ENCODE measurements around the gene SYT1. TPM values are rescaled to one million over a fixed set of nuclear protein-coding genes. Genes with fewer than 3 reads are reported as not detected.
A peak's percentile ranks its signal among the peaks of the same experiment; 100 is the strongest.

The SYT1 gene
- total and polyA plus RNA-seq, 2 of the 8 experiments (the other 6 are each of a cell fraction or from before 2014, with no cell fraction given), result 11.0 to 34.6 TPM

GRCh38 chr12:78891646-78892353 lies 27.2 kb downstream of the SYT1 start:
- Histone ChIP-seq H2BK12ac (ENCODE audit: low read depth, low read length) (no peak overlapping the region), H3K4me2 (ENCODE audit: insufficient read depth in 1 of 2, low read depth in 2 of 2, low read length in 2 of 2) (no peak overlapping the region), H3K4ac (replicated peaks; ENCODE audit: insufficient read length, low read depth, low read length) (no peak overlapping the region), H3K9ac (replicated peaks in 1 of 4; ENCODE audit: extremely low read depth in 1 of 4, low read depth in 3 of 4, low read length in 3 of 4) (no peak overlapping the region), H3K36me3 (ENCODE audit: control insufficient read depth in 2 of 4, insufficient read depth in 4 of 4, low read length in 3 of 4) (no peaks in the 10 kb centered on the region), H3K79me2 (ENCODE audit: control insufficient read depth in 1 of 2, insufficient read depth in 2 of 2, low read length in 2 of 2) (peaks cover 0 to 45% of the 10 kb centered on the region in 2 experiments; a peak in 2 of 4 replicates), H3K14ac (ENCODE audit: insufficient read length) (no peak overlapping the region), H3K9me3 (ENCODE audit: insufficient read depth in 2 of 2, low read depth in 1 of 2, low read length in 1 of 2) (no peaks in the 10 kb centered on the region), H3K18ac (ENCODE audit: extremely low read depth, low read length) (no peak overlapping the region), H3K23ac (ENCODE audit: insufficient read length) (no peak overlapping the region), H4K8ac (ENCODE audit: extremely low read depth, insufficient read depth, low read length) (no peak overlapping the region), H4K91ac (replicated peaks; ENCODE audit: insufficient read length, low read length) (no peak overlapping the region), H4K20me1 (replicated peaks in 1 of 2; ENCODE audit: control insufficient read depth in 1 of 2, insufficient read depth in 2 of 2, low read length in 2 of 2) (no peaks in the 10 kb centered on the region), H3K23me2 (ENCODE audit: low read depth, low read length) (no peaks in the 10 kb centered on the region), H2BK15ac (ENCODE audit: low read length) (no peak overlapping the region), H3K4me3 (ENCODE audit: extremely low read depth in 1 of 4, insufficient read depth in 2 of 4, low read depth in 3 of 4, low read length in 4 of 4) (no peak overlapping the region), H4K5ac (ENCODE audit: insufficient read length, low read depth, low read length) (no peak overlapping the region), H3K56ac (replicated peaks; ENCODE audit: insufficient read length, low read depth, low read length) (no peak overlapping the region), H2AFZ (ENCODE audit: low read length) (no peak overlapping the region), H2BK20ac (ENCODE audit: low read length) (no peak overlapping the region), H3K4me1 (replicated peaks in 1 of 4; ENCODE audit: control insufficient read depth in 3 of 4, insufficient read depth in 4 of 4, low read length in 3 of 4) (peaks cover 0 to 3% (median 1%) of the 10 kb centered on the region in 4 experiments; a peak in 2 of 7 replicates), H3K27me3 (replicated peaks in 1 of 4; ENCODE audit: control insufficient read depth in 3 of 4, extremely low read depth in 1 of 4, insufficient read depth in 3 of 4, low read length in 3 of 4) (no peaks in the 10 kb centered on the region), H3K27ac (ENCODE audit: low read depth, low read length) (no peak overlapping the region), H2AK5ac (ENCODE audit: low read depth, low read length) (no peak overlapping the region), H3K79me1 (ENCODE audit: low read depth, low read length) (no peaks in the 10 kb centered on the region), H2BK120ac (replicated peaks; ENCODE audit: low read depth, low read length) (no peak overlapping the region), H2BK5ac (ENCODE audit: low read depth, low read length) (no peak overlapping the region)
- POLR2A ChIA-PET (ENCODE audit: partially characterized antibody), result interaction anchor here (1.2 kb wide), 1 partner anchor 11 kb away, joined by 3 read pairs; no protein-coding TSS in a partner anchor
- DNase-seq (ENCODE audit: low read depth in 1 of 2, low spot score in 2 of 2) (no peak), FAIRE-seq (peak; percentile 28)
- CTCF ChIA-PET (ENCODE audit: partially characterized antibody), result interaction anchor here (1.0 kb wide), 1 partner anchor 323 kb away, joined by 3 read pairs; no protein-coding TSS in a partner anchor
- WGBS, 2 experiments (ENCODE audit: extremely low coverage in 1 of 2, insufficient coverage in 1 of 2, insufficient read length in 1 of 2, insufficient replicate concordance in 2 of 2, low coverage in 1 of 2, low lambda C conversion rate in 2 of 2, missing lambda C conversion rate in 1 of 2), result 87 to 100% methylated on average over 1 of the region's 1 CpG
- no peak for TF ChIP-seq CREB1 (IDR thresholded peaks at IDR 0.05)
- no peak for TF ChIP-seq SP1 (IDR thresholded peaks at IDR 0.05; ENCODE audit: low read depth, low read length)
- no peak for TF ChIP-seq KDM5A (IDR thresholded peaks at IDR 0.05; ENCODE audit: low read length)
- no peak for TF ChIP-seq BCL11A (IDR thresholded peaks at IDR 0.05; ENCODE audit: low read depth in 2 of 2, low read length in 2 of 2)
- TF ChIP-seq SUZ12 (IDR thresholded peaks at IDR 0.05; ENCODE audit: low read length), result no peak
- TF ChIP-seq NANOG (IDR thresholded peaks at IDR 0.05; ENCODE audit: insufficient read depth, low read depth, low read length, poor library complexity, severe bottlenecking), result no peak
- TF ChIP-seq JUN (IDR thresholded peaks at IDR 0.05; ENCODE audit: low read depth, low read length), result no peak
- TF ChIP-seq SP2 (IDR thresholded peaks at IDR 0.05; ENCODE audit: low read length), result no peak
- no peak for TF ChIP-seq RXRA (IDR thresholded peaks at IDR 0.05; ENCODE audit: insufficient read depth, low read depth, low read length)

Measured in H1 (cell line).